Inflammatory macrophage treated with lipopolysaccharide for 1 hour (primary cell): Measurements from ENCODE around the gene FOCAD.
"Not testable (repeated sequence)": the region's sequence is repeated elsewhere in the genome, so short reads cannot be mapped to it uniquely, and the experiment has no call there.

ENCODE experiments used
- DNase-seq, 2 donors: peaks; one replicate each; pipeline ENCODE4 v3.0.0-alpha.2; 2020 to 2022

The FOCAD gene

DNA sequence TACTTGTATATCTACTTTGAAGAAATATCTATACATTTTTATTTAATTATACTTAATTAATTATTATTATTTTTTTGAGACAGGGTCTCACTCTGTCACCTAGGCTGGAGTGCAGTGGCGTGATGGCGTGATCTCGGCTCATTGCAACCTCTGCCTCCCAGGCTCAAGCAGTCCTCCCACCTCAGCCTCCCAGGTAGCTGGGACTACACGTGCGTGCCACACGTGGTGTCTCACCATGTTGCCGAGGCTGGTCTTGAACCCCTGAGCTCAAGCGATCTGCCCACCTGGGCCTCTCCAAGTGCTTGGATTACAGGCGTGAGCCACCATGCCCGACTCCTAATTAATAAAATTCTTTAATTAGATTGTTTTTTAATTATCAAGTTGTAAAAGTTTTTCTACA is 10.5 kb upstream of the FOCAD start:
- DNase-seq = not testable (repeated sequence)

DNA sequence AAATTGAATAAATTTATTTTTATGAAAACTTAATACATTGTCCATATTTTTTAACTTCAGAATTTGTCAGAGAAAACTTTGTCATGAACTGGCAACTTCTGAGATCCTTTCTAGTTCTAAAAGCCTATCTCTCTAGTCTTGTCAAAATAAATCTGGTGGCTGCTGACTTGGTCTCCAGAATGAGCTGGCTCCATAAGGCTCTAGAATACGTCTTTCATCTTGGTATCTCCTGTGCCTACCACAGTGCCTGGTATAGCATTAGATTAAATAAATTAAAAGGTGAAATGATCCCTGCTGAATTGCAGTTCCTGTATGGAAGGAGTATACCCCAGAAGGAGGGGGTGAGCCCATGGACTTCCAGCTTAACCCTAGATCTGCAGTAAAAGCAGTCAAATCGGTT is 2.6 kb upstream of the FOCAD start:
- DNase-seq = no peak

DNA sequence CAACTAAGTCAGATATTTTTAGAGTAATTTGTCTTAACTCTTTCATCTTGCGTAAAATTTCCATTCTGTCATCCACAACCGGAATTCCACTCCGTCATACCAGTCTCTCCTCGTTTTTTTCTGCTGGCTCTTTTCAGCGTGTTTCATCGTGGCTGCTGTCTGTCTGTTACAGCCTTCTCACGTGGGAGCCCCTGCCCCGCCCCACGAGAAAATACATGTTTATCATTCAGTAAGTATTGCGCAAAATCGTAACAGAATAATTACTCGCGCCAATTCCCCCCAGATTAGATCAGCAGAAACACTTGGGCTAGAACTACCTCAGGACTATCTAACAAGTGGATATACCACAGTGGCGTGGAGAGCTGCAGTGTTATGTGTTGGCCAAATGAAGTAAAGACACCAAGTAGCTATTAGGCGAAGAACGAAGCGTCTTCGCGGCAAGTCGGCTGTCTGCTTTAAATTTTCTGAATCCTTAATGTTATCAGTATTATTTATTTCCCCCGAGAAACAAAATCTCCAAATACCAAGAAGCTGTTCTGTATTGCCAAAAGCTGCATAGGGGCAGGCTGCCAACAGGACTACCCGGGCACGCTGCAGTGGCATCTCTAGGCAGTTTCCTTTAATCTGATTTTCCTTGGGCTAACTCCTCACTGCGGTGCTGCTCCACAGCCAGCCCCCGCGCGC is 566 bp upstream of the FOCAD start:
- peak; percentile 48 to 64 for DNase-seq

DNA sequence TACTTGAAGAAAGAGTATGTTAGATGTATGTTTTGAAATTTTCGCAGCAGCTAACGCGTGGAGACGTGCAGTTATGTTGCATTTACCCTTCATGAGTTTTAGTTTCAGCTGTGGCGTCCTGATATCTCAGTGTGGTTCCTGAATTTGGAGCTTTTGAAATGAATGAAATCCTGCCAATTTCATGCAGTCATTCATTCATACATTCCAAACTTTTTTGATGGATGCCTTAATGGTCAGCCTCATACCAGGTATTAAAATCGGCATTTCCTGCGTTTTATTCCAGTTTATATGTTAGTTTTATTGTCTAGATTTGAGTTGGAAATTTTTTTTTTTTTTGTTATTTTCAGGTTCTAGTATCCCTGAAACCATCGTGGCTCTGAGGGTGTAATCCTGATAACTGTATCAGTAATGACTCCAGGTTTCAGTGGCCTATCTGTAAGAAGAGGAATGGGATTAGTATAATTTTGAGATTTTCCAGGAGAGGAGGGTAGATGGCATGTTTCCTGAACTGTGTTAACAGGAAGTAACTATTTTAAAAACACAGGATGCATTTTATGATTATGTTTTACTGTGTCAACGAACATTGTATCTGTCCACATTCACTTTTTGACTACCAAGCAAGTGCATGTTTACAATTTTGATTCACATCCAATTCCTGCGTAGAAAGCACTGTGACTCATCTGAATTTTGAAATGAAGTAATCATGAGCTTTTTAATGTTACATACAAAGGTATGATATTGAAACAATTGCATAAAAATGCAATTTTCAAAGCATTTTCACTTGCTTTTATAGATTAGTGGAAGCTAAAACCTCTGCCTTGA is 1.0 kb downstream of the FOCAD start:
- DNase-seq = peak; percentile 61 to 74

DNA sequence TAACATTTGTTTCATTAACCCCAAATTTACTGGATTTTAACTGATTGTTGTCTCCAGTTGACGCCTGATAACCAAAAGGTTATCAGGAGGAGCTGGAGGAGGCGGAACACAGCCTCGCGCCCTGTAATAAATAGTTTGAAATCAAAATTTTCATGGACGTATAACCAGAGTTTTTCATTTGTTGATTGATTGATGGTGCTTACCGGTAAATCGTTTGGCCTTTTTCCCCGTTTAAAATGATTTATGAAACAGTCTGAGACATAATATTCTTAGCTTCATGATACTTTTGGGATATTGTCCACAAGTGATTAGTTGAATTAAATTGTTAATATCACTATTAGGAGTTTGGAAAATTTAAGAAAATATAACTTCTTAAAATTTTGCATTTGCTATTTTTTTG is 1.7 kb downstream of the FOCAD start:
- no peak for DNase-seq

DNA sequence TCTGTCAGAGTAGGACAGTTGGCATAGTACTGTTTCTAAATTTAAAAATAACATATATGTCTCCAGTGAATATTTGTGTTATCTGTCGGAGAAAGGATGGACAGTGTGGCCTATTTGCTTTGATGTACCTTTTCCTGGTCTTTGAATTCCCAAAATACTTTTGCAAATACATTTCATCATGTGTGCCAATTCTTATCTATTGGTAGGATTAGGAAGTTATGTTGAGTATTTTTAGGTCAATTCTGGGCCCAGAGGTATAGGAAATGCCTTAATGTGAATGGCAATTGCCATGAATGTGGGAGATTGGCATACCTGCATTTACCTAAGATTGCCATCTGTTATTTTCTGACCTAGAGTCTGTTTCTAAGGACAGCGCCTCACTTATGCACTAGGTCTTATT is 5.8 kb downstream of the FOCAD start:
- no peak for DNase-seq

DNA sequence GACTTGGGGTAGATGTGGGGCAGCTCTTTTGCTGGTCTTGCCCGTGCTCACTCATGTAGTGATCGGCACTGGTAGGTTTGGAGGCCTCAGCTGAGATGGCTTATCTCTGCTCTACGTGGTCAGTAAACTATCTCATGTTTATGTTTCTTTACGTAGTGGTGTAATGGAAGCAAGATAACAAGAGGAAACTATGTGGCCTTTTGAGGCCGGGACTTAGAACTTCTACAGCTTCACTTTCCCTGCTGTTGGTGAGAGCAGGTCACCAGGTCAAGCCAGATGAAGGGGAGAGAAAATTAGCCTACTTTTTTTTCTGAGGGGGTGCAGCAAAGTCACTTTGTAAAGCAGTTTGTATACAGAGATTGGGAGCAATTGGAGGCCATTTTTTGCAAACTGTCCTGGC is 8.5 kb downstream of the FOCAD start:
- no peak for DNase-seq

DNA sequence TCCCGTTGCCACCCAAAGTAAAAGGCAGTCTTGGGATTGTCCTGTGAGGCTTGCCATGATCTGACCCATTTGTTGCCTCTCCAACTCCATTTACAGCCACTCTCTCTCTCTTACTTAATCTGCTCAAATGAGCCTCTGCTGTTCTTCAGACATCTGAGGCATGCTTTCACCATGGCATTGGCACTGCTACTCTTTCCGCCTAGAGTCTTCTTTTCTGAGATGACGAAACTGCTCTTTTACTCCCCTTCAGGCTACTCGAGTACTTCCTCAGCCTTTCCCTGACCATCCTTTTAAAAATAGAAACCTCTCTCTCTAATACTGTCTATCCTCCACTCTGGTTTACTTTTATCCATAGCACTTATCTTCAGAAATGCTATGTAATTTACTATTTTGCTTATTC is 9.0 kb downstream of the FOCAD start:
- peak in 1 of 2 donors; percentile 9 for DNase-seq

DNA sequence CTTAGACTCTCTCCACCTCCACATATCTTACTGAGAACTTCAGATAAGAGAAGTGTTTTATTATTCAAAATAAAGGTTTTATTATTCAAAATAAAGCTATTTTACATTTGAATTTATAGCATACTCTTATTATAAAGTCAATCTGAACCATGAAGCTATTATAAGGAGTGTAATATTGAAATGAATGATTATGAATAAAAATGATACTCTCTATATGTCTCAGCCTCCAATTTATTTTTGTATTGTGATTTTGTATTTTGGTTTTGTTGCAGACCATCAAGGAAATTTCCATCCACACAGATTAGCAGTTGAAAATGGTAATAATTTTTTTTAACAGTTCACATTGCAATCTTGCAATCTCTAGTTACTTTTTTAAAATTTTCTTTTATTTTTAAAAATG is 10.2 kb downstream of the FOCAD start:
- no peak for DNase-seq

DNA sequence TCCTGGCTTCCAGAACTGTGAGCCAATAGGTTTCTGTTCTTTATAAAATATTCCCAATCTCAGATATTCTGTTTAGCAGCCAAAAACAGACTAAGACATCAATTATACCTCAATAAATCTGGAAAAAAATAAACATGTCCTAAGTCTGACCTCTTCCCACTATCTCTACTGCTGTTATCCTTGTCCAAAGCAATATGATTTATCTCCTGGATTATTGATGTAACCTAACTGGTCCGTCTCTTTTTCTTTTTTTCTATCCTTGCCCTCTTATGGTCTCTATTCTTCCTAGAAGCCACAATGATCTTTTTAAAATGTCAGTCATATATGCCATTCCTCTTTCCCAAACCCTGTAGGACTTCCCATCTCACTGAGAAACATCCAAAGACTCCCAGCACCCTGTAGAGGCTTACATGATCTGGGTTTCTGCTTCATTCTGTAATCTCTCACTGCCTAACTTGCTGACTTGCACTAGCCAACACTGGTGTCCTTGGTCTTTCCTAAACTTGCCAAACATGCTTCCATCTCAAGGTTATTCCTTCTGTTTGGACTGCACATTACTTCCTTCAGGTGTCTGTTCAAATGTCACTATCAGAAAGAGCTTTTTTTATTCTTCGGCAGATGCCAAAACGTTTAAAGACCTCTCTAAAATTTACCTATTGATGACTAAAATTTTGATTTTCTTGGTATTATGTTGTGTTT is 13.1 kb downstream of the FOCAD start:
- DNase-seq = no peak

DNA sequence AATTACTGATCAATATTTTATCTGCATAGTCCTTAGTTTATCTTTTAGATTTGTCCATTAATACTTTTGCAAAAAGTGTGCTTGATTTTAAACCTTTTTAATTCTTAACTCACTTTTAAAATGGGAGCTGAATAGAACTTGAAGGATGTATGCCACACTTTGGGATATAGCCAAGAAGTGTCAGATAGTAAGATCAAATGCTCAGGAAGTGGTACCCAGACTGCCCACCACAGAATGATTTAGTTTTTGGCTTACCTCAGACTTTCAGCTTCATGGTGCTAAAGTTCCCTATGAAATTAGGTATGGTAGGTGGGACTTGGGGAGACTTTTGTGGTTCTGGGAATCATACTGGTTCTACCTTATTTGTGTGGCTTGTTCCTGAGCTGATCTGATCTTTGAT is 14.7 kb downstream of the FOCAD start:
- DNase-seq = no peak

DNA sequence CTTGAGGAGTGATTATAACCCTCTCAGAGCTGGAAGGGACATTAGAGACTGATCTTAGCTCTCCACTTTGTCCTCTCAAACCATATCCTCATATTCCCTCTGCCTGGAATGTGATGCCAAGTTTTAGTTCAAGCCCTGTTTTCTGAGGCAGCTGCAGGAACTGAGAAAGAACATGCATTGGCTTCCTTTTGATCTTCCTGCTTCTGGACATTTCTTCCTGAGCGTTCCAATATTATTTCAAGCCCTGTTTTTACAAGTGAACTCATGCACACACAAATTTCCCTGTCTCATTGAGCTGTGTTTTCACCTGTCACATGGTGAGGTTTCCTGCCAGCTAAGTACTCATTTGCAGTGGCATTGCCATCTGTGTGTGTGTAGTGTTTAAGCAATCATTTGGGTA is 17.0 kb downstream of the FOCAD start:
- no peak for DNase-seq

DNA sequence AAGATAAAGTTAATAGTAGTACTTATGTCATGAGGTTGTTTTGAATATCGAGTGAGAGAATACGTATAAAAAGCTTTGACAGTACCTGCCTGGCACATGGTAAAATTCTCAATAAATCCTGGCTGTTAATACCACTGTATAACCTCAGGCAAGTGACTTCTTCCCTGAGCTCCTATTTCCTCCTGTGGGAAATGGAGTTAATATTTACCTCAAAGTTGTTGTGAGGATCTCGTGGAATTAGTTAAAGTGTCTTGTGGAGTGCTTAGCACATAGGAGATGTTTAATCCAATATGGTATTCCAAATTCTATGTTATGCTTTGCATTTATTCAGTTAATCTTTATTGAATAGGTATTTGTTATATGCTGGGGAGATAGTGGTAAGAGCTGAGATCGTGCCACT is 18.5 kb downstream of the FOCAD start:
- DNase-seq = no peak

DNA sequence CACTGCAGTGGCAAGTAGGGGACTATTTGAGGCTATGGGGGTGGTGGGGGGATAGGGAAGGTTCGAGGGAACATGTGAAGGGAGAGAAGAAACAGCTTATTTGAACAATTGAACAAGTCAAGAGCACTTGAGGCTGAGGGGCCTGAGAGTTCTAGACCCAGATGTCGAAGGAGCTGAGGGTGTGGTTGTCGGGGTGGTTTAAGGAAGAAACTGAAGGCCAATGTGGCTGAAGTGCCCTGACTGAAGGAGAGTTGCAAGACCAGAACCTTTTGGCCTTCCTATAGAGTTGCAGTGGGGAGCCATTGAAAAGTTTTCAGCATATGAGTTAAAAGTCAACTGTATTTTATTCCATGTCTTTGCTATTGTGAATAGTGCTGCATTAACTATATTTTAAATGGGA is 19.1 kb downstream of the FOCAD start:
- no peak for DNase-seq

DNA sequence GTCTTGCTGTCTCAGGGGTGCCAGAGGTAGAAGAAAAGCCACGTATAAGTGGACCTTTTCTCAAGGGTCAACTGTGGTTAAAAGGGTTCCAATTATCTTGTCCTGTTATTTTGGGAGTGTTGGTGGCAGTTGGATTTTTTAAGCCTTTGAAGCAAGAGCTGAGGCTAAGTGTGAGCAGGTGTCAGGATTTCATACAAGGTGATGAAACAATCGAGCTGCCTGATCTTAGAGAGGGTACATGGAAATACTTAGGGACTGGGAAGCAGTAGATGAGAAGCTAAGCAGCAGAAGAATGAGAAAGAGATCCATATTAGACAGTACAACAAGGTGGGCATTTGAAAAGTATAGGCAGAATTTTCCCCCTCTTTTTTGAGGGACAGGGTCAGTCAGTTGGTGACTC is 23.6 kb downstream of the FOCAD start:
- no peak for DNase-seq

DNA sequence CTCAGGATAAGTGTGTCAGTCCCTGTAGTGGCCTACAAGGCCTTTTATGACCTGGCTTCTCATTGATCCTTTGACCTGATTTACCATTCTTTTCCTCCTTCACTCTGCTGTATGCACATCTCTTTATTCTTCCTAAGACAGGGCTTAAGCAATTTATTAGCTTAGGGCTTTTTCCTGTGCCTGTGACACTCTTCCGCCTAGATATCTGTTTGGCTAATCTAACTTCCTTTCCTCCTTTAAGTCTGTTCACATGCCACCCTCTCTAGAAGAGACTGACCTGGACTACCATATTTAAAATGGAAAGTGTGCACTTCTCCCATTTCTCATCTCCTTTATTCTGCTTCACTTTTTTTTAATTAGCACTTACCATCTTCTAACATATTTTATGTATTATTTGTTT is 29.1 kb downstream of the FOCAD start:
- DNase-seq = no peak

DNA sequence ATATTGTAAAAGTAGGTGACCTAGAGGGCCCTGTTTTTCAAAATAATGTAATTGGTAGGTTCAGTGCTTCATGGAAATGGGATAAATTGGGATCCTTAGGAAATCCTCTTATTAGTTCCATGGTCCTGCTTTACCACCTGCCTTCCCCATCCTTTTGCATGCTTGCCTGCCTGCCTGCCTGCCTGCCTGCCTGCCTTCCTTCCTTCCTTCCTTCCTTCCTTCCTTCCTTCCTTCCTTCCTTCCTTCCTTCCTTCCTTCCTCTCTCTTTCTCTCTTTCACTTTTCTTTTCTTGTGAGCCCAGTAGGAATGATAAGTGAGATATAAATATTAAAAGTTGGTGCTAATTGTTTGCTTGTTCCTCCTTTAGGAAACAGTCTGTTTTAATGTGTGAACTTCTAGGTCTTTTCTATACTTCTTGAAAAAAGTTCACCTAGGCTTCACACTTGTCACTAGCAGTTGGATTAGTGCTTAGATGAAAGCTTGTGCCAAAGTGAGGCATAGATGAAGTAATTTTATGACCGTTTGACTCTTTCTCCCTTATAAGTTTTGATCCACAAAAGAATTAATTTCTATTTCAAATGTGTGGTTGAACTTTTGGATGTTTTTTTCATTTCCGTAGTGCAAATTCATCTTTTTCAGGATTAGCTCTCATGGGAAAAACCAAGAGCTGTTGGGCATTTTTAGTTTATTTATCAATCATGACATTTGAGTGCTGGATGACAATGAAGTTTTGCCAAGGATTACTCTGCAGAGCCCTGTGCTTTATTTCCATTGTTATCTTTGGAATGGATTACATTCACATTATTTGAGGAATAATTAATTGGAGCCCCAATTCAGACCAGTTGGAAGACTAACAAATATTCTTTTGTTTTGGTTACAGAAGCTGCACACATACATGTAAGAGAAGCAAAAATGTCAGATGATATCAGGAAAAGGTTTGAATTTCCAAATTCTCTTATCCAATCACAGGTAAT is 30.7 kb downstream of the FOCAD start:
- no peak for DNase-seq

DNA sequence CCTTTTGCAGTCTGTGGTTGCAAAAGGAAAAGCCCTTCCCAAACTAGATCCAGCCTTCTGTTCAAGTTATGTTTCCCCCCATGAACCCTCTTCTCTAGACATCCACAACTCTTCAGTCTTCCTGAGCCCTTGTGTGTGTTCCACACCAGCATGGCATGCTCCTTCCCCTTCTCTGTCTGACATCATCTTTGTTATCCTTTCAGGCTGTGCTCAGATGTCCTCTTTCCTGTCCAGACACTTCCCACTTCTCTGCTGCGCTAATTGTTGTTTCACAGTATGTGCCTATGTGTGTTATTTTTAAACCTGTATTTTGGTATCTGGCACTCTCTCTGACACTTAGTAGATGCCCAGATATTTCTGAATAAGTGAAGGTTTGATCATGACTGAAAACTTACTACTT is 38.2 kb downstream of the FOCAD start:
- peak; percentile 12 to 25 for DNase-seq

DNA sequence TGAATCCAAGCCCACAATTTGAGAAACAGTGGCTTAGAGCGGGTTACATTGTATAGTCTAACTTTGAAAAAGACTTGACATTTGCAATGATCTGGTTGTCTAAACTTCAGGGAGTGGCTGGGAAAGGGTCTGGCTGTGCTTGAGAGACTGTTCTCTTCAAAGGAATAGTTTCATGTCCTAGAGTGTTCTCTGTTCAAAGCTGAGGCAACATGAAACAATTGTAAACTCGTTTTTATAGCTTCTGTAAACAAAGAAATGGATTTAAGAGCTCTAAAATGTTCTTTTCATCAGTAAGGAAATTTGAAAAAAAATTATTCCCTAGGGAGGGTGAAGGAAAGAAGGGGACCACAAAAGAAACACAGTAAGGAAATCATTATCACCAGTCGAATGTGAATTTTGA is 41.6 kb downstream of the FOCAD start:
- DNase-seq = no peak

DNA sequence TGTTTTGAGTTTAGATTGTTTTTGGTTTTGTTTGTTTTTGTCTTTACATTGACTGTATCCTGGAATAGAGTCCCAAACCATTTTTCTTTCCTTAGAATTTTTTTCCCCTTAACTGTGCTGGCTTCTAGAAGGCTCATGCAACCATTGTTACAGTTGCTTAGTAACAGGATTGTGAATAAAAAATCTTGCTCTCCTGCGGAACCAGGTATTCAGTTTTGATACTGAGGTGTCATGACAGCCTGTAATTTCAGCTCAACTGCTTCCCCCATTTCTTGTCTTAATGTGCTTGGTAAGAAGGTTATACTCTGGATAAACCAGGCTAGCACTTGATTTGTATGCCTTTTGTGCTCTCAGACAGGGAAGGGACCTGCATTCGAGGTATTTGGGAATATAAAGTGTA is 42.1 kb downstream of the FOCAD start:
- DNase-seq = no peak

DNA sequence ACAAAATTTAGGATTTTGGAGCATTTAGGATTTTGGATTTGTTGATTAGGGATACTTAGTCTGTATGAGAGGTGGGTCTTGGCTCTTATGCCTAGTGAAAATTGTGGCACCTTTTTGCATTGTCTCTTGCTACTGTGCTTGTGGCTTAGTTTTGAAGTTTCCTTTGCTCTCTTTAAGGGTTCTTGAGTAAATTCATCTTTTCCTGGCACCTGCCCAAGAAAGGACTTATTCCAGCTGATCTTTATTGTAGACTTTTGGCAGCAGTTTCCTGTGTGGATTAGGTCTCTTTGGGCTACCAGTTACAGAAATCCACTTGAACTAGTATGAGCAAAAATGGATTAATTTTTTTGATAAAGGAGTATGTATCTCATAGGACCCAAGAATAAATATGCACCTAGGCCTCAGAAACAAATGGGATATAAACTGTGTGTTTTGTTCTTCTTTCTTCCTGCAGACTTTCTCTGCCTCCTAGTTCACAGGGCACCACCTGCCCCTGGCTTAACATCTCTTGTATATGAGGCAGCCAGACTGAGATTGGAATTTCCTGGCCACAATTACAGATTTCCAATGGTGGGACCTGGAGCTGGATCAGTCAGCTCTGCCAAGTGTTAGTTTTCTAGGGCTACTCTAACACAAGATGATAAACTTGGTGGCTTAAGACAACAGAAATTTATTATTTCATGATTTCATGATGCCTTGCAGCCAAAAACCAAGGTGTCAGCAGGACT is 44.6 kb downstream of the FOCAD start:
- DNase-seq = no peak

DNA sequence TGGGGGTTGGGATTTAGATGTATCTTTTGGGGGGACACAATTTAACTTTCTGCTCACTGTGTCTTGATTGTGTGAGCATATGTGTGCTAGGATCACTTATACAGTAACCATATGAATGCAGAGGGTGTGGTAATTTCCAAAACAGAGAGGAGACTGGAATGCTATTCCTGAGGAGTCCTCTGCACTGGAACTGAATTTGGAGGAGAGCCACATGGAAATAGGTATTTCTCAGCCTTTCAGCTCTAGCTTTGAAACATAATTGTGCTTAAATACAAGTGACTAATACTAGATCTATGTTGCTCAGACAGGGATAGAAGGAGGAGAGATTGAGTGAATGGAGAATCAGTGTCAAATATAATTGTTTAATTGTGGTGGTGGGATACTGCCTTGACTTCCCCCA is 45.5 kb downstream of the FOCAD start:
- no peak for DNase-seq
